Activated T-cell treated with anti-CD3 and anti-CD28 coated beads, Interleukin-2, amount 50 U/mL, for 4 hours (primary cell): ENCODE data around the gene PTPRE. TPM values are rescaled to one million over a fixed set of nuclear protein-coding genes. Genes with fewer than 3 reads are reported as not detected.

Experiments used
- ATAC-seq, 2 donors: fragments of 200-7000 bp; cut with Tn5 transposase; one replicate each; pipeline ENCODE4 v1.10.0; 2021
- DNase-seq: peaks from one replicate; pipeline ENCODE4 v3.0.0-alpha.2; 2020
- H3K27me3 Mint-ChIP-seq: one replicate; pipeline ENCODE4 v1.8.0; 2021; ENCODE audit warnings: low read depth, mixed read lengths
- H3K36me3 Mint-ChIP-seq: one replicate; pipeline ENCODE4 v1.8.0; 2022; ENCODE audit warnings: mixed read lengths; ENCODE audit not compliant: insufficient read depth
- H3K4me1 Mint-ChIP-seq: one replicate; pipeline ENCODE4 v1.8.0; 2021; ENCODE audit warnings: low read depth, mixed read lengths
- H3K4me3 Mint-ChIP-seq: one replicate; pipeline ENCODE4 v1.8.0; 2021; ENCODE audit warnings: mild to moderate bottlenecking, moderate library complexity, mixed read lengths
- H3K9me3 Mint-ChIP-seq: one replicate; pipeline ENCODE4 v1.8.0; 2021; ENCODE audit warnings: mixed read lengths
- total RNA-seq, 3 donors: library from RNA; stranded (reverse); gene quantifications; one replicate each; pipeline ENCODE4 v1.2.1, GENCODE V29; 2021

The PTPRE gene
- total RNA-seq, 3 donors from 2014 or later, result 35.8 to 49.1 (median 46.1) TPM

- Mint-ChIP-seq H3K36me3 (no peaks in the 10 kb centered on the region), H3K9me3 (peaks cover 10% of the 10 kb centered on the region), H3K4me1 (no peaks in the 10 kb centered on the region), H3K27me3 (peaks cover 3% of the 10 kb centered on the region), H3K4me3 (no peak overlapping the region)
- ATAC-seq (no peak), DNase-seq (no peak)
Observed at GRCh38 chr10:127959428-127959827, 52.5 kb downstream of the PTPRE start.

GRCh38 chr10:127961071-127961470, 54.2 kb downstream of the PTPRE start:
- H3K27me3 Mint-ChIP-seq, result peaks cover 6% of the 10 kb centered on the region
- no peaks in the 10 kb centered on the region for H3K36me3 Mint-ChIP-seq
- no peaks in the 10 kb centered on the region for H3K4me1 Mint-ChIP-seq
- H3K4me3 Mint-ChIP-seq, result no peak overlapping the region
- peaks cover 10% of the 10 kb centered on the region for H3K9me3 Mint-ChIP-seq
- ATAC-seq (no peak), DNase-seq (no peak)

GRCh38 chr10:127962205-127962604, 55.3 kb downstream of the PTPRE start:
- DNase-seq, result no peak
- H3K4me3 Mint-ChIP-seq, result no peak overlapping the region
- no peaks in the 10 kb centered on the region for H3K36me3 Mint-ChIP-seq
- H3K4me1 Mint-ChIP-seq, result no peaks in the 10 kb centered on the region
- ATAC-seq, result no peak
- peaks cover 3% of the 10 kb centered on the region for H3K9me3 Mint-ChIP-seq
- peaks cover 6% of the 10 kb centered on the region for H3K27me3 Mint-ChIP-seq

- no peaks in the 10 kb centered on the region for H3K36me3 Mint-ChIP-seq
- H3K27me3 Mint-ChIP-seq, result peaks cover 6% of the 10 kb centered on the region
- no peaks in the 10 kb centered on the region for H3K9me3 Mint-ChIP-seq
- ATAC-seq (no peak), DNase-seq (no peak)
- no peak overlapping the region for H3K4me3 Mint-ChIP-seq
- H3K4me1 Mint-ChIP-seq, result no peaks in the 10 kb centered on the region
Observed at GRCh38 chr10:127963136-127963535, 56.2 kb downstream of the PTPRE start.

GRCh38 chr10:127964621-127965020, 57.7 kb downstream of the PTPRE start:
- H3K4me3 Mint-ChIP-seq, result no peak overlapping the region
- H3K36me3 Mint-ChIP-seq, result no peaks in the 10 kb centered on the region
- H3K9me3 Mint-ChIP-seq, result no peaks in the 10 kb centered on the region
- no peak for ATAC-seq
- peaks cover 6% of the 10 kb centered on the region for H3K27me3 Mint-ChIP-seq
- no peaks in the 10 kb centered on the region for H3K4me1 Mint-ChIP-seq
- no peak for DNase-seq

GRCh38 chr10:127966875-127967274, 60.0 kb downstream of the PTPRE start:
- H3K9me3 Mint-ChIP-seq, result no peaks in the 10 kb centered on the region
- H3K4me1 Mint-ChIP-seq, result no peaks in the 10 kb centered on the region
- DNase-seq (no peak), ATAC-seq (no peak)
- no peak overlapping the region for H3K4me3 Mint-ChIP-seq
- no peaks in the 10 kb centered on the region for H3K36me3 Mint-ChIP-seq
- peaks cover 3% of the 10 kb centered on the region for H3K27me3 Mint-ChIP-seq

- H3K4me3 Mint-ChIP-seq, result no peak overlapping the region
- H3K36me3 Mint-ChIP-seq, result no peaks in the 10 kb centered on the region
- DNase-seq (no peak), ATAC-seq (no peak)
- no peaks in the 10 kb centered on the region for H3K4me1 Mint-ChIP-seq
- H3K9me3 Mint-ChIP-seq, result no peaks in the 10 kb centered on the region
- H3K27me3 Mint-ChIP-seq, result peaks cover 3% of the 10 kb centered on the region
Observed at GRCh38 chr10:127968027-127968441, 61.1 kb downstream of the PTPRE start.

GRCh38 chr10:127968659-127969058, 61.8 kb downstream of the PTPRE start:
- no peak for ATAC-seq
- H3K4me1 Mint-ChIP-seq, result no peaks in the 10 kb centered on the region
- no peak for DNase-seq
- H3K36me3 Mint-ChIP-seq, result no peaks in the 10 kb centered on the region
- no peak overlapping the region for H3K4me3 Mint-ChIP-seq
- H3K9me3 Mint-ChIP-seq, result no peaks in the 10 kb centered on the region
- peaks cover 3% of the 10 kb centered on the region for H3K27me3 Mint-ChIP-seq

GRCh38 chr10:127971101-127971946, 64.4 kb downstream of the PTPRE start:
- no peaks in the 10 kb centered on the region for H3K36me3 Mint-ChIP-seq
- H3K27me3 Mint-ChIP-seq, result peaks cover 9% of the 10 kb centered on the region
- ATAC-seq, result no peak
- no peak overlapping the region for H3K4me3 Mint-ChIP-seq
- no peaks in the 10 kb centered on the region for H3K9me3 Mint-ChIP-seq
- no peaks in the 10 kb centered on the region for H3K4me1 Mint-ChIP-seq
- DNase-seq, result no peak

- Mint-ChIP-seq H3K36me3 (no peaks in the 10 kb centered on the region), H3K9me3 (no peaks in the 10 kb centered on the region), H3K27me3 (peaks cover 9% of the 10 kb centered on the region), H3K4me1 (no peaks in the 10 kb centered on the region), H3K4me3 (no peak overlapping the region)
- ATAC-seq (no peak), DNase-seq (no peak)
Observed at GRCh38 chr10:127971963-127972615, 65.2 kb downstream of the PTPRE start.

- no peak for DNase-seq
- H3K36me3 Mint-ChIP-seq, result no peaks in the 10 kb centered on the region
- peaks cover 13% of the 10 kb centered on the region for H3K27me3 Mint-ChIP-seq
- peaks cover 5% of the 10 kb centered on the region for H3K4me1 Mint-ChIP-seq
- no peak for ATAC-seq
- no peaks in the 10 kb centered on the region for H3K9me3 Mint-ChIP-seq
- no peak overlapping the region for H3K4me3 Mint-ChIP-seq
Observed at GRCh38 chr10:127972751-127973357, 66.0 kb downstream of the PTPRE start.

- no peaks in the 10 kb centered on the region for H3K9me3 Mint-ChIP-seq
- peaks cover 5% of the 10 kb centered on the region for H3K4me1 Mint-ChIP-seq
- no peak overlapping the region for H3K4me3 Mint-ChIP-seq
- ATAC-seq (no peak), DNase-seq (no peak)
- H3K36me3 Mint-ChIP-seq, result no peaks in the 10 kb centered on the region
- peaks cover 13% of the 10 kb centered on the region for H3K27me3 Mint-ChIP-seq
Observed at GRCh38 chr10:127973791-127974311, 66.9 kb downstream of the PTPRE start.

- Mint-ChIP-seq H3K9me3 (peaks cover 3% of the 10 kb centered on the region), H3K4me3 (no peak overlapping the region), H3K4me1 (peaks cover 5% of the 10 kb centered on the region), H3K36me3 (no peaks in the 10 kb centered on the region), H3K27me3 (peaks cover 13% of the 10 kb centered on the region)
- DNase-seq (no peak), ATAC-seq (no peak)
Observed at GRCh38 chr10:127974911-127975310, 68.0 kb downstream of the PTPRE start.

- H3K27me3 Mint-ChIP-seq, result peaks cover 13% of the 10 kb centered on the region
- H3K4me1 Mint-ChIP-seq, result peaks cover 5% of the 10 kb centered on the region
- peaks cover 7% of the 10 kb centered on the region for H3K9me3 Mint-ChIP-seq
- no peak for ATAC-seq
- no peaks in the 10 kb centered on the region for H3K36me3 Mint-ChIP-seq
- no peak overlapping the region for H3K4me3 Mint-ChIP-seq
- DNase-seq, result no peak
Observed at GRCh38 chr10:127976286-127976685, 69.4 kb downstream of the PTPRE start.
